Calu3 (cell line): Measurements from ENCODE around the gene CCL7. TPM values are rescaled to one million over a fixed set of nuclear protein-coding genes. Genes with fewer than 3 reads are reported as not detected.

Experiments
- BruUV-seq: library from RNA; stranded (reverse); fragments of 400-500 nt; replicated peaks from 2 replicates; lab custom pipeline; 2021; lab: Mats Ljungman, UMichigan
- CTCF ChIA-PET: fragments of 300-600 bp; sonication (Branson Sonifier 250); formaldehyde crosslinking; loops from one replicate; lab custom pipeline; 2022; ENCODE audit warnings: antibody characterized with exemption; lab: Charles Lee
- DNase-seq: peaks from one replicate; pipeline ENCODE4 v3.0.0; 2022
- H3K27ac Mint-ChIP-seq: one replicate; pipeline ENCODE4 v1.8.0; 2022; ENCODE audit warnings: mixed read lengths; ENCODE audit not compliant: unreplicated experiment
- H3K27me3 Mint-ChIP-seq: one replicate; pipeline ENCODE4 v1.8.0; 2022; ENCODE audit warnings: mixed read lengths; ENCODE audit not compliant: unreplicated experiment
- H3K36me3 Mint-ChIP-seq: one replicate; pipeline ENCODE4 v1.8.0; 2022; ENCODE audit warnings: mild to moderate bottlenecking, moderate library complexity, mixed read lengths; ENCODE audit not compliant: insufficient read depth, unreplicated experiment
- H3K4me1 Mint-ChIP-seq: one replicate; pipeline ENCODE4 v1.8.0; 2022; ENCODE audit warnings: mild to moderate bottlenecking, low read depth, mixed read lengths; ENCODE audit not compliant: unreplicated experiment
- H3K4me3 Mint-ChIP-seq: one replicate; pipeline ENCODE4 v1.8.0; 2022; ENCODE audit warnings: mild to moderate bottlenecking, low read depth, moderate library complexity, mixed read lengths; ENCODE audit not compliant: unreplicated experiment
- H3K9me3 Mint-ChIP-seq: one replicate; pipeline ENCODE4 v1.8.0; 2022; ENCODE audit warnings: low read depth, mixed read lengths; ENCODE audit not compliant: unreplicated experiment
- intact Hi-C: fragments of 100-400 bp; cut with micrococcal nuclease; formaldehyde crosslinking; loops from one replicate; pipeline ENCODE4 v1.10.0; 2022; ENCODE audit not compliant: unreplicated experiment
- total RNA-seq: library from RNA; stranded (reverse); gene quantifications from 2 replicates; pipeline ENCODE4 v1.2.3, GENCODE V29; 2022
- TF ChIP-seq, protein P1 (sequence below): fragments of 200-600 bp; IDR thresholded peaks from one replicate; pipeline ENCODE4 v1.8.0; 2022; ENCODE audit warnings: antibody characterized with exemption; ENCODE audit not compliant: unreplicated experiment

Gene CCL7
- total RNA-seq, 1 experiment from 2014 or later, result not detected

DNA sequence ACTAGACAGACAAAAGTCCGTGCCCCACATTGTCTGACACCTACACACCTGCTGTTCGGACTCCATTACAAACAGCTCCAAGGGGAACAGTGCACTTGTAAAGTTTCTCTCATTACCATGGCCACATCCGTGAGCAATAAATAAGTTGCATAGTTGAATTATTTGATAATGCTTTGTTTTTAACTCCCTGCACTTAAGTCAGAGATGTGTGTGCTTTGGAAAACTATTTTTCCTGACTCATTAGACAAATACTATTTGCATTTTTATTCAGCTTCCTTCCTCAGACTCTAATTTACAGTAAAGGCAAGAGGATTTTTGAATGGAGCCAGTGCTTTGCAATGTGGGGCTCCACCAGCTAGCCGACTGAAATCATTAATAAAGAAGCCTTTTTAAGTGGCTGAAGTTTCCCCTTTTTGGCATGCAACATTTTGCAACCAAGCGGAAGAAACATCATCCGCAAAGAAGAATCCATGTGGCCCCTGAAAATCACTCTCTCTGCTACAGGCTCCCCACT, 21.5 kb upstream of the CCL7 start:
- Mint-ChIP-seq H3K36me3 (no peaks in the 10 kb centered on the region), H3K4me1 (peaks cover 7% of the 10 kb centered on the region), H3K27me3 (peaks cover 27% of the 10 kb centered on the region), H3K27ac (no peak overlapping the region), H3K4me3 (no peak overlapping the region), H3K9me3 (no peaks in the 10 kb centered on the region)
- intact Hi-C loops, result no loop called here
- no TSS peak for BruUV-seq
- CTCF ChIA-PET, result no interaction called here
- DNase-seq, result no peak
- TF ChIP-seq, protein P1, sequence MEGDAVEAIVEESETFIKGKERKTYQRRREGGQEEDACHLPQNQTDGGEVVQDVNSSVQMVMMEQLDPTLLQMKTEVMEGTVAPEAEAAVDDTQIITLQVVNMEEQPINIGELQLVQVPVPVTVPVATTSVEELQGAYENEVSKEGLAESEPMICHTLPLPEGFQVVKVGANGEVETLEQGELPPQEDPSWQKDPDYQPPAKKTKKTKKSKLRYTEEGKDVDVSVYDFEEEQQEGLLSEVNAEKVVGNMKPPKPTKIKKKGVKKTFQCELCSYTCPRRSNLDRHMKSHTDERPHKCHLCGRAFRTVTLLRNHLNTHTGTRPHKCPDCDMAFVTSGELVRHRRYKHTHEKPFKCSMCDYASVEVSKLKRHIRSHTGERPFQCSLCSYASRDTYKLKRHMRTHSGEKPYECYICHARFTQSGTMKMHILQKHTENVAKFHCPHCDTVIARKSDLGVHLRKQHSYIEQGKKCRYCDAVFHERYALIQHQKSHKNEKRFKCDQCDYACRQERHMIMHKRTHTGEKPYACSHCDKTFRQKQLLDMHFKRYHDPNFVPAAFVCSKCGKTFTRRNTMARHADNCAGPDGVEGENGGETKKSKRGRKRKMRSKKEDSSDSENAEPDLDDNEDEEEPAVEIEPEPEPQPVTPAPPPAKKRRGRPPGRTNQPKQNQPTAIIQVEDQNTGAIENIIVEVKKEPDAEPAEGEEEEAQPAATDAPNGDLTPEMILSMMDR, result no peak

DNA sequence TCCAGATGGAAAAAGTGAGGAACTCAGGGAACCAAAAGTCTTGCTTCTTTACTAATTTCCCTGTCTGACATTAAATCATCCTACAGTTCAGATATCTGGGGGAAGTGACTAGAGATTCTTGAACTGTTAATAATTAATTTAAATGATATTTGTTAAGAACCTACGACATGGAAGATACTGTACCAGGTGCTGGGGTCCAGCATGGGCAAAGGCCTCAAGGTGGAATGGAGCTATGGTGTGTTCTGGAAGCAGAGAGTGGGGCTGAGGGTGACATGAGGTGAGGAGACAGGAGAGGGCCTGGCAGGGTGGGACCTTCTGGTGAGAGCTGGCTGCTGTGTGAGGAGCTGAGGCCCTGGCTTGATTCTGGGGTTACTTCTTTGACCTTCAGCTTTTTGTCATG, 21.0 kb upstream of the CCL7 start:
- Mint-ChIP-seq H3K4me1 (peaks cover 7% of the 10 kb centered on the region), H3K27me3 (peaks cover 32% of the 10 kb centered on the region), H3K9me3 (no peaks in the 10 kb centered on the region), H3K36me3 (no peaks in the 10 kb centered on the region), H3K27ac (no peak overlapping the region), H3K4me3 (no peak overlapping the region)
- CTCF ChIA-PET, result interaction anchor here (0.6 kb wide), 1 partner anchor 109 kb away, joined by 3 read pairs; no protein-coding TSS in a partner anchor
- DNase-seq, result no peak
- BruUV-seq, result no TSS peak
- intact Hi-C loops, result no loop called here
- TF ChIP-seq, protein P1, result no peak

DNA sequence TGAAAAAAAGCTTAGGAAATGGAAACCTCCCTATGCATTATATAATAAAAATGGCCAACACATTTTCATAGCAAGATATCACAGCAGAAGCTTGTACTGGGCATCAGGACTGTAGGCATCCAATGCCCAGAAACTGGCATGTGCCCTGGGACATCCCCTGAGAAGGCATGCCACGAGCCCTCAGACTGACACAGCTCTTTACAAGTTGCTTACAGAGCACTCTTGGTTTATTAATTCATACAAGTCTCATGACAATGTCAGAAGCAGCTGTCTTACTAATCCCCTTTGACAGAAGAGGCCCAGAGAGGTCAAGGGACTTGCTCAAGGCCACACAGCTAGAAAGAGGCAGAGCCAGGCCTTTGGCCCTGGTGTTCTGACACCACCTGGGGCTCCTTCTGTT, 20.5 kb upstream of the CCL7 start:
- Mint-ChIP-seq H3K36me3 (no peaks in the 10 kb centered on the region), H3K27me3 (peaks cover 35% of the 10 kb centered on the region), H3K4me3 (no peak overlapping the region), H3K9me3 (no peaks in the 10 kb centered on the region), H3K4me1 (peaks cover 7% of the 10 kb centered on the region), H3K27ac (no peak overlapping the region)
- CTCF ChIA-PET, result interaction anchor here (0.6 kb wide), 1 partner anchor 110 kb away, joined by 3 read pairs; no protein-coding TSS in a partner anchor
- no peak for DNase-seq
- TF ChIP-seq, protein P1, result no peak
- no TSS peak for BruUV-seq
- intact Hi-C loops, result no loop called here

DNA sequence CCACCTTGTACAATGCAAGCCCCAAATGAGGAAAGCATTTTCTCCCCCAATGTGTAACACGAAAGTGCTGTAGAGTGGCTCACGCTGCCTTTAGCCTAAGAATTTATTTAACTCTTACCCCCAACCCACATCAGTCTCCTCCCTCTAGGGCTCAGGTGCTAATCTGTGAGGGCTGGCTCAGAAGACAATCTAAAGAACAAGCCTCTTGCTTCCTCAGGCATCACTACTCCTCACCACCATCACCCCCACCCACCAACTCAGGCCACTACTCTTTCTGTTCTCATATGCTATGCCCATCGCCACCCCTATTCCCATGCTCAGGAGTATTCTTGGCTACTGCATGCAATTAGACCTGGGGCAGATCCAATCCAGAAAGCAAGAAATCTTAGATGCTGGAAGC, 18.8 kb upstream of the CCL7 start:
- TF ChIP-seq, protein P1, result no peak
- CTCF ChIA-PET, result no interaction called here
- Mint-ChIP-seq H3K27me3 (peaks cover 52% of the 10 kb centered on the region), H3K27ac (no peak overlapping the region), H3K4me3 (no peak overlapping the region), H3K4me1 (peaks cover 17% of the 10 kb centered on the region), H3K36me3 (no peaks in the 10 kb centered on the region), H3K9me3 (no peaks in the 10 kb centered on the region)
- intact Hi-C loops, result no loop called here
- no TSS peak for BruUV-seq
- DNase-seq, result no peak
